ENCODE data around the gene ZNF280A. TPM values are rescaled to one million over a fixed set of nuclear protein-coding genes. Genes with fewer than 3 reads are reported as not detected.

ZNF280A gene
- total RNA-seq, 1 donor from 2014 or later: 0.09 TPM

- no peak overlapping the region for H2AFZ ChIP-seq (ENCODE audit: low read depth, low read length)
- no peaks in the 10 kb centered on the region for H3K9me3 ChIP-seq (ENCODE audit: insufficient read depth, low read depth, low read length)
- Mint-ChIP-seq H3K36me3 (ENCODE audit: low read depth, unreplicated experiment) (no peaks in the 10 kb centered on the region), H3K27me3 (ENCODE audit: low read depth, unreplicated experiment) (peaks cover 30% of the 10 kb centered on the region), H3K27ac (ENCODE audit: unreplicated experiment) (no peak overlapping the region), H3K4me3 (ENCODE audit: unreplicated experiment) (no peak overlapping the region), H3K4me1 (ENCODE audit: low read depth, unreplicated experiment) (no peaks in the 10 kb centered on the region), H3K9me3 (ENCODE audit: unreplicated experiment) (no peaks in the 10 kb centered on the region)
- H3K4me3 ChIP-seq (ENCODE audit: insufficient read depth, low read depth, low read length): no peak overlapping the region
- H3K4me2 ChIP-seq (ENCODE audit: low read length): no peak overlapping the region
- H4K20me1 ChIP-seq (ENCODE audit: insufficient read depth, low read length): no peaks in the 10 kb centered on the region
- FAIRE-seq (no peak), DNase-seq (ENCODE audit: low read depth) (no peak)
- H3K36me3 ChIP-seq (ENCODE audit: insufficient read depth, low read length): no peaks in the 10 kb centered on the region
- H3K4me1 ChIP-seq (ENCODE audit: insufficient read depth, low read length): no peaks in the 10 kb centered on the region
- no peaks in the 10 kb centered on the region for H3K27me3 ChIP-seq (ENCODE audit: insufficient read depth, low read length)
- H3K27ac ChIP-seq (ENCODE audit: low read depth, low read length): no peak overlapping the region
- no peak for TF ChIP-seq CTCF (IDR thresholded peaks at IDR 0.05; ENCODE audit: insufficient read depth, low read depth, low read length)
- TF ChIP-seq EZH2 (IDR thresholded peaks at IDR 0.05; ENCODE audit: insufficient read depth, low read length): no peak
- H3K79me2 ChIP-seq (ENCODE audit: insufficient read depth, low read length): no peaks in the 10 kb centered on the region
- H3K9ac ChIP-seq (ENCODE audit: low read length): no peak overlapping the region
Measured at GRCh38 chr22:22526125-22526912, 6.2 kb upstream of the ZNF280A start.

GRCh38 chr22:22523494-22523893 lies 3.4 kb upstream of the ZNF280A start:
- Histone ChIP-seq H3K27me3 (ENCODE audit: insufficient read depth, low read length) (no peaks in the 10 kb centered on the region), H3K9me3 (ENCODE audit: insufficient read depth, low read depth, low read length) (no peaks in the 10 kb centered on the region), H3K27ac (ENCODE audit: low read depth, low read length) (no peak overlapping the region), H3K4me3 (ENCODE audit: insufficient read depth, low read depth, low read length) (no peak overlapping the region), H3K9ac (ENCODE audit: low read length) (no peak overlapping the region), H3K4me2 (ENCODE audit: low read length) (no peak overlapping the region), H3K36me3 (ENCODE audit: insufficient read depth, low read length) (no peaks in the 10 kb centered on the region), H3K79me2 (ENCODE audit: insufficient read depth, low read length) (no peaks in the 10 kb centered on the region), H3K4me1 (ENCODE audit: insufficient read depth, low read length) (no peaks in the 10 kb centered on the region), H4K20me1 (ENCODE audit: insufficient read depth, low read length) (no peaks in the 10 kb centered on the region), H2AFZ (ENCODE audit: low read depth, low read length) (no peak overlapping the region)
- FAIRE-seq (no peak), DNase-seq (ENCODE audit: low read depth) (no peak)
- H3K4me3 Mint-ChIP-seq (ENCODE audit: unreplicated experiment): no peak overlapping the region
- no peaks in the 10 kb centered on the region for H3K9me3 Mint-ChIP-seq (ENCODE audit: unreplicated experiment)
- no peaks in the 10 kb centered on the region for H3K36me3 Mint-ChIP-seq (ENCODE audit: low read depth, unreplicated experiment)
- H3K27ac Mint-ChIP-seq (ENCODE audit: unreplicated experiment): no peak overlapping the region
- TF ChIP-seq CTCF (IDR thresholded peaks at IDR 0.05; ENCODE audit: insufficient read depth, low read depth, low read length): no peak
- no peak for TF ChIP-seq EZH2 (IDR thresholded peaks at IDR 0.05; ENCODE audit: insufficient read depth, low read length)
- H3K27me3 Mint-ChIP-seq (ENCODE audit: low read depth, unreplicated experiment): peaks cover 35% of the 10 kb centered on the region
- H3K4me1 Mint-ChIP-seq (ENCODE audit: low read depth, unreplicated experiment): no peaks in the 10 kb centered on the region

GRCh38 chr22:22521631-22522030 lies 1.6 kb upstream of the ZNF280A start:
- Histone ChIP-seq H3K27me3 (ENCODE audit: insufficient read depth, low read length) (no peaks in the 10 kb centered on the region), H3K4me1 (ENCODE audit: insufficient read depth, low read length) (no peaks in the 10 kb centered on the region), H3K27ac (ENCODE audit: low read depth, low read length) (no peak overlapping the region), H3K79me2 (ENCODE audit: insufficient read depth, low read length) (no peaks in the 10 kb centered on the region), H4K20me1 (ENCODE audit: insufficient read depth, low read length) (no peaks in the 10 kb centered on the region), H3K4me2 (ENCODE audit: low read length) (no peak overlapping the region), H3K9ac (ENCODE audit: low read length) (no peak overlapping the region), H3K36me3 (ENCODE audit: insufficient read depth, low read length) (no peaks in the 10 kb centered on the region), H3K4me3 (ENCODE audit: insufficient read depth, low read depth, low read length) (no peak overlapping the region), H3K9me3 (ENCODE audit: insufficient read depth, low read depth, low read length) (no peaks in the 10 kb centered on the region), H2AFZ (ENCODE audit: low read depth, low read length) (no peak overlapping the region)
- DNase-seq (ENCODE audit: low read depth) (no peak), FAIRE-seq (no peak)
- no peak overlapping the region for H3K27ac Mint-ChIP-seq (ENCODE audit: unreplicated experiment)
- H3K36me3 Mint-ChIP-seq (ENCODE audit: low read depth, unreplicated experiment): no peaks in the 10 kb centered on the region
- peaks cover 40% of the 10 kb centered on the region for H3K27me3 Mint-ChIP-seq (ENCODE audit: low read depth, unreplicated experiment)
- peaks cover 3% of the 10 kb centered on the region for H3K9me3 Mint-ChIP-seq (ENCODE audit: unreplicated experiment)
- TF ChIP-seq EZH2 (IDR thresholded peaks at IDR 0.05; ENCODE audit: insufficient read depth, low read length): no peak
- TF ChIP-seq CTCF (IDR thresholded peaks at IDR 0.05; ENCODE audit: insufficient read depth, low read depth, low read length): no peak
- H3K4me1 Mint-ChIP-seq (ENCODE audit: low read depth, unreplicated experiment): no peaks in the 10 kb centered on the region
- H3K4me3 Mint-ChIP-seq (ENCODE audit: unreplicated experiment): no peak overlapping the region
